A673 (cell line): ENCODE measurements around the gene RBFOX2. TPM values are rescaled to one million over a fixed set of nuclear protein-coding genes. Genes with fewer than 3 reads are reported as not detected.

Source experiments
- BruUV-seq: library from RNA; stranded (reverse); fragments of 400-500 nt; replicated peaks from 2 replicates; lab custom pipeline; 2021; lab: Mats Ljungman, UMichigan
- CTCF ChIA-PET: fragments of 300-600 bp; sonication (Branson Sonifier 250); formaldehyde crosslinking; loops from one replicate; lab custom pipeline; 2022; ENCODE audit warnings: antibody characterized with exemption; lab: Charles Lee
- POLR2A ChIA-PET: fragments of 300-600 bp; sonication (Branson Sonifier 250); formaldehyde crosslinking; loops from one replicate; lab custom pipeline; 2022; ENCODE audit warnings: antibody characterized with exemption; ENCODE audit not compliant: low non-redundant PET; lab: Charles Lee
- DNase-seq: peaks from one replicate; pipeline ENCODE4 v3.0.0-alpha.2; 2015; ENCODE audit warnings: low spot score
- H3K27ac ChIP-seq: fragments of 200-600 bp; sonication (generic); 2 replicates; pipeline ENCODE4 v1.5.1; 2016; ENCODE audit warnings: mixed run types, low read depth, mild to moderate bottlenecking, mixed read lengths, antibody characterized with exemption, low read length; ENCODE audit not compliant: poor library complexity, severe bottlenecking
- H3K27me3 ChIP-seq: fragments of 200-600 bp; sonication (generic); replicated peaks from 2 replicates; pipeline ENCODE4 v1.6.1; 2017; ENCODE audit warnings: mixed run types, low read depth, mild to moderate bottlenecking, mixed read lengths, antibody characterized with exemption, low read length; ENCODE audit not compliant: insufficient read depth, poor library complexity
- H3K36me3 ChIP-seq: fragments of 200-600 bp; sonication (generic); 2 replicates; pipeline ENCODE4 v1.6.1; 2016; ENCODE audit warnings: mixed run types, mild to moderate bottlenecking, mixed read lengths, antibody characterized with exemption, low read length; ENCODE audit not compliant: insufficient read depth, poor library complexity, severe bottlenecking
- H3K4me1 ChIP-seq: fragments of 200-600 bp; sonication (generic); 2 replicates; pipeline ENCODE4 v1.6.1; 2017; ENCODE audit warnings: mixed run types, mild to moderate bottlenecking, mixed read lengths, antibody characterized with exemption, low read length; ENCODE audit not compliant: insufficient read depth, poor library complexity, severe bottlenecking
- H3K4me3 ChIP-seq: fragments of 200-600 bp; sonication (generic); 2 replicates; pipeline ENCODE4 v1.5.1; 2016; ENCODE audit warnings: low read depth, mixed run types, mild to moderate bottlenecking, mixed read lengths, low read length; ENCODE audit not compliant: poor library complexity, severe bottlenecking
- H3K9me3 ChIP-seq: fragments of 200-600 bp; sonication (generic); 2 replicates; pipeline ENCODE4 v1.6.1; 2016; ENCODE audit warnings: mixed run types, low read depth, mild to moderate bottlenecking, mixed read lengths, antibody characterized with exemption, low read length; ENCODE audit not compliant: poor library complexity, severe bottlenecking
- CTCF ChIP-seq: fragments of 300-800, 200-600 bp; sonication (generic); conservative IDR thresholded peaks from 2 replicates; pipeline ENCODE4 v1.5.1; 2017; ENCODE audit warnings: low read depth, mild to moderate bottlenecking, antibody characterized with exemption, low read length, moderate library complexity, mixed read lengths
- EZH2 ChIP-seq: fragments of 200-600 bp; sonication (generic); IDR thresholded peaks from 2 replicates; pipeline ENCODE4 v1.6.1; 2017; ENCODE audit warnings: borderline replicate concordance, low read depth, mild to moderate bottlenecking, mixed read lengths, antibody characterized with exemption, low read length; ENCODE audit not compliant: poor library complexity, severe bottlenecking
- intact Hi-C: fragments of 100-400 bp; cut with micrococcal nuclease; formaldehyde crosslinking; loops from one replicate; pipeline ENCODE4 v1.10.0; 2022; ENCODE audit not compliant: unreplicated experiment
- total RNA-seq: library from RNA; stranded (reverse); gene quantifications from 2 replicates; pipeline ENCODE4 v1.2.3, GENCODE V29; 2021

The RBFOX2 gene
- total RNA-seq, 1 experiment from 2014 or later: 142 TPM

GRCh38 chr22:35844886-35845285, 183.7 kb downstream of the RBFOX2 start:
- Histone ChIP-seq H3K4me1 (peaks cover 63% of the 10 kb centered on the region), H3K36me3 (no peaks in the 10 kb centered on the region), H3K4me3 (no peak overlapping the region), H3K27me3 (no peaks in the 10 kb centered on the region), H3K9me3 (no peaks in the 10 kb centered on the region), H3K27ac (peak overlapping the region; percentile 26)
- no TSS peak for BruUV-seq
- no peak for TF ChIP-seq CTCF
- TF ChIP-seq EZH2: no peak
- no peak for DNase-seq
- POLR2A ChIA-PET: no interaction called here
- CTCF ChIA-PET: no interaction called here
- intact Hi-C loops: no loop called here

- BruUV-seq: no TSS peak
- POLR2A ChIA-PET: no interaction called here
- H3K27ac ChIP-seq: no peak overlapping the region
- CTCF ChIA-PET: interaction anchor here (0.6 kb wide), 1 partner anchor 158 kb away, joined by 3 read pairs; no protein-coding TSS in a partner anchor
- peaks cover 51% of the 10 kb centered on the region for H3K4me1 ChIP-seq
- TF ChIP-seq EZH2: no peak
- peak; percentile 58 for TF ChIP-seq CTCF
- H3K36me3 ChIP-seq: no peaks in the 10 kb centered on the region
- peak; percentile 78 for DNase-seq
- intact Hi-C loops: no loop called here
- H3K27me3 ChIP-seq: no peaks in the 10 kb centered on the region
- H3K9me3 ChIP-seq: no peaks in the 10 kb centered on the region
- H3K4me3 ChIP-seq: no peak overlapping the region
Observed at GRCh38 chr22:35842954-35843353, 185.7 kb downstream of the RBFOX2 start.

GRCh38 chr22:35842519-35842913, 186.1 kb downstream of the RBFOX2 start:
- no peak for TF ChIP-seq EZH2
- no peak for TF ChIP-seq CTCF
- intact Hi-C loops: no loop called here
- POLR2A ChIA-PET: no interaction called here
- CTCF ChIA-PET: interaction anchor here (0.6 kb wide), 1 partner anchor 158 kb away, joined by 3 read pairs; no protein-coding TSS in a partner anchor
- no TSS peak for BruUV-seq
- H3K4me3 ChIP-seq: no peak overlapping the region
- H3K4me1 ChIP-seq: peaks cover 47% of the 10 kb centered on the region
- no peaks in the 10 kb centered on the region for H3K9me3 ChIP-seq
- no peak for DNase-seq
- H3K36me3 ChIP-seq: no peaks in the 10 kb centered on the region
- peak overlapping the region; percentile 22 for H3K27ac ChIP-seq
- no peaks in the 10 kb centered on the region for H3K27me3 ChIP-seq
